ENCODE data around the gene MID1IP1.

GRCh38 chrX:38768079-38768478, 33.2 kb upstream of the MID1IP1 start:
- TF ChIP-seq POLR2A (IDR thresholded peaks at IDR 0.05) (no peak), CTCF (IDR thresholded peaks at IDR 0.05 in 4 of 5, conservative IDR thresholded peaks at IDR 0.05 in 1 of 5) (peak in 2 of 5 experiments; percentile 23 to 38)
